HCT116 (cell line): ENCODE measurements around the gene DUSP14. TPM values are rescaled to one million over a fixed set of nuclear protein-coding genes. Genes with fewer than 3 reads are reported as not detected.
"Not testable (repeated sequence)": the region's sequence is repeated elsewhere in the genome, so short reads cannot be mapped to it uniquely, and the experiment has no call there.

Experiments used
- ATAC-seq: fragments of 200-7000 bp; cut with Tn5 transposase; 2 replicates; pipeline ENCODE4 v1.9.1; 2020; ENCODE audit warnings: mild to moderate bottlenecking, moderate library complexity
- BruUV-seq: library from RNA; stranded (reverse); fragments of 400-500 nt; replicated peaks from 2 replicates; lab custom pipeline; 2021; lab: Mats Ljungman, UMichigan
- CTCF ChIA-PET: fragments of 300-600 bp; sonication (Branson Sonifier 250); formaldehyde crosslinking; loops from one replicate; lab custom pipeline; 2021; ENCODE audit warnings: antibody characterized with exemption; lab: Charles Lee
- POLR2A ChIA-PET: fragments of 300-600, 350-600 bp; sonication (Branson Sonifier 250); formaldehyde crosslinking; loops from one replicate; lab custom pipeline; 2021; ENCODE audit warnings: antibody characterized with exemption; lab: Charles Lee
- RAD21 ChIA-PET, 2 experiments: fragments of 300-600 bp; sonication (Branson Sonifier 250); formaldehyde crosslinking; loops; one replicate each; lab custom pipeline; 2023; ENCODE audit warnings: low total read pairs in 2 of 2; ENCODE audit not compliant: uncharacterized antibody in 2 of 2, unreplicated experiment in 2 of 2, low non-redundant PET in 1 of 2; lab: Charles Lee
- DNase-seq: peaks from one replicate; pipeline ENCODE4 v3.0.0-alpha.2; 2010; ENCODE audit warnings: low read depth, low spot score
- H2AFZ ChIP-seq: fragments of 200-600 bp; shearing (Covaris generic), sonication (generic); 2 replicates; pipeline ENCODE4 v1.6.1; 2017; ENCODE audit warnings: low read depth, mixed run types, mixed read lengths, antibody characterized with exemption, low read length; ENCODE audit not compliant: poor library complexity, severe bottlenecking
- H3K27ac ChIP-seq: 2 replicates; pipeline ENCODE4 v1.5.1; 2012; ENCODE audit warnings: low read depth, low read length
- H3K27me3 ChIP-seq: fragments of 200-600 bp; sonication (generic); 2 replicates; pipeline ENCODE4 v1.6.1; 2016; ENCODE audit warnings: mixed run types, low read length, mixed read lengths; ENCODE audit not compliant: insufficient read depth
- H3K36me3 ChIP-seq, 2 experiments: fragments of 200-500 bp in 1 of 2; fragments of 200-600 bp in 1 of 2; sonication (Bioruptor generic) in 1 of 2; sonication (generic) in 1 of 2; 2 replicates each; pipeline versions ENCODE4 v1.5.1 to v1.6.1; 2014 to 2016; ENCODE audit warnings: low read length in 2 of 2, inconsistent platforms in 1 of 2, mixed read lengths in 1 of 2, mixed run types in 1 of 2; ENCODE audit not compliant: insufficient read depth in 2 of 2, control insufficient read depth in 1 of 2
- H3K4me1 ChIP-seq, 2 experiments: fragments of 200-600 bp in 1 of 2; sonication (generic) in 1 of 2; 2 replicates each; pipeline versions ENCODE4 v1.5.1 to v1.6.1; 2012 to 2017; ENCODE audit warnings: low read length in 2 of 2, inconsistent platforms in 1 of 2, mild to moderate bottlenecking in 1 of 2, mixed read lengths in 1 of 2, mixed run types in 1 of 2, moderate library complexity in 1 of 2; ENCODE audit not compliant: insufficient read depth in 2 of 2, control insufficient read depth in 1 of 2
- H3K4me2 ChIP-seq: fragments of 200-600 bp; sonication (generic); 2 replicates; pipeline ENCODE4 v1.6.1; 2017; ENCODE audit warnings: mixed run types, low read length, mixed read lengths
- H3K4me3 ChIP-seq, 2 experiments: fragments of 200-600 bp in 1 of 2; sonication (generic) in 1 of 2; replicated peaks in 1 of 2; 2 replicates each; pipeline ENCODE4 v1.5.1; 2011 to 2016; ENCODE audit warnings: low read length in 2 of 2, control low read depth in 1 of 2, low read depth in 1 of 2, mild to moderate bottlenecking in 1 of 2, mixed read lengths in 1 of 2, mixed run types in 1 of 2
- H3K79me2 ChIP-seq: fragments of 200-600 bp; sonication (generic); 2 replicates; pipeline ENCODE4 v1.6.1; 2017; ENCODE audit warnings: mild to moderate bottlenecking, mixed run types, low read length, moderate library complexity, mixed read lengths; ENCODE audit not compliant: insufficient read depth
- H3K9ac ChIP-seq: fragments of 200-600 bp; sonication (generic); 2 replicates; pipeline ENCODE4 v1.6.1; 2016; ENCODE audit warnings: low read length, mixed read lengths
- H3K9me2 ChIP-seq: fragments of 200-600 bp; sonication (generic), shearing (Covaris generic); 2 replicates; pipeline ENCODE4 v1.6.1; 2017; ENCODE audit warnings: mixed run types, mild to moderate bottlenecking, moderate library complexity; ENCODE audit not compliant: insufficient read depth
- H3K9me3 ChIP-seq, 2 experiments: fragments of 200-500 bp in 1 of 2; fragments of 200-600 bp in 1 of 2; sonication (Bioruptor generic) in 1 of 2; sonication (generic) in 1 of 2; 2 replicates each; pipeline ENCODE4 v1.6.1; 2014 to 2017; ENCODE audit warnings: low read length in 2 of 2, mixed read lengths in 2 of 2, inconsistent platforms in 1 of 2, low read depth in 1 of 2, mild to moderate bottlenecking in 1 of 2, mixed run types in 1 of 2, moderate library complexity in 1 of 2; ENCODE audit not compliant: control insufficient read depth in 1 of 2, insufficient read depth in 1 of 2
- H4K20me1 ChIP-seq: fragments of 200-600 bp; sonication (generic), shearing (Covaris generic); 2 replicates; pipeline ENCODE4 v1.6.1; 2017; ENCODE audit warnings: mixed run types, mild to moderate bottlenecking, moderate library complexity; ENCODE audit not compliant: insufficient read depth
- ELF1 ChIP-seq: IDR thresholded peaks from 2 replicates; pipeline ENCODE4 v1.6.1; 2012; ENCODE audit warnings: low read depth, borderline replicate concordance
- POLR2A ChIP-seq: IDR thresholded peaks from 2 replicates; pipeline ENCODE4 v1.7.0; 2011; ENCODE audit warnings: borderline replicate concordance; ENCODE audit not compliant: insufficient read depth, insufficient read length; ENCODE audit errors: extremely low read depth
- SRF ChIP-seq: IDR thresholded peaks from 2 replicates; pipeline ENCODE4 v1.6.1; 2012; ENCODE audit warnings: low read depth
- TCF7L2 ChIP-seq: IDR thresholded peaks from 2 replicates; pipeline ENCODE4 v1.7.0; 2011; ENCODE audit warnings: borderline replicate concordance, inconsistent platforms; ENCODE audit not compliant: insufficient read depth, insufficient read length; ENCODE audit errors: extremely low read depth
- YY1 ChIP-seq: IDR thresholded peaks from 2 replicates; pipeline ENCODE4 v1.6.1; 2011; ENCODE audit warnings: low read length, low read depth, moderate library complexity, mild to moderate bottlenecking; ENCODE audit not compliant: insufficient replicate concordance; ENCODE audit errors: extremely low read depth
- ZNF274 ChIP-seq: fragments of 200-500 bp; sonication (Bioruptor generic); IDR thresholded peaks from 2 replicates; pipeline ENCODE4 v1.6.1; 2014; ENCODE audit warnings: mild to moderate bottlenecking, low read depth, low read length, inconsistent platforms
- intact Hi-C: fragments of 100-400 bp; cut with micrococcal nuclease; formaldehyde crosslinking; loops from 2 replicates; pipeline ENCODE4 v1.10.0; 2022
- total RNA-seq: library from RNA; stranded (reverse); gene quantifications from one replicate; pipeline ENCODE4 v1.2.1, GENCODE V29; 2021; ENCODE audit not compliant: unreplicated experiment
- TF ChIP-seq, protein P1 (sequence below): IDR thresholded peaks from 2 replicates; pipeline ENCODE4 v1.6.1; 2012; ENCODE audit warnings: low read depth
- TF ChIP-seq, protein P2 (sequence below): IDR thresholded peaks from 2 replicates; pipeline ENCODE4 v1.6.1; 2011; ENCODE audit warnings: mild to moderate bottlenecking, low read length, moderate library complexity; ENCODE audit not compliant: insufficient replicate concordance; ENCODE audit errors: extremely low read depth
- TF ChIP-seq, protein P3 (sequence below), 3 experiments: fragments of 200-600 bp in 1 of 3; sonication (generic) in 1 of 3; IDR thresholded peaks in 2 of 3; conservative IDR thresholded peaks in 1 of 3; 2 replicates each; pipeline ENCODE4 v1.5.1; 2012 to 2017; ENCODE audit warnings: low read depth in 2 of 3, low read length in 2 of 3, antibody characterized with exemption in 1 of 3, borderline replicate concordance in 1 of 3, control low read depth in 1 of 3, mild to moderate bottlenecking in 1 of 3, mixed read lengths in 1 of 3, mixed run types in 1 of 3, moderate library complexity in 1 of 3; ENCODE audit not compliant: insufficient read depth in 1 of 3

The DUSP14 gene
- total RNA-seq, 1 experiment from 2014 or later: 27.6 TPM

DNA sequence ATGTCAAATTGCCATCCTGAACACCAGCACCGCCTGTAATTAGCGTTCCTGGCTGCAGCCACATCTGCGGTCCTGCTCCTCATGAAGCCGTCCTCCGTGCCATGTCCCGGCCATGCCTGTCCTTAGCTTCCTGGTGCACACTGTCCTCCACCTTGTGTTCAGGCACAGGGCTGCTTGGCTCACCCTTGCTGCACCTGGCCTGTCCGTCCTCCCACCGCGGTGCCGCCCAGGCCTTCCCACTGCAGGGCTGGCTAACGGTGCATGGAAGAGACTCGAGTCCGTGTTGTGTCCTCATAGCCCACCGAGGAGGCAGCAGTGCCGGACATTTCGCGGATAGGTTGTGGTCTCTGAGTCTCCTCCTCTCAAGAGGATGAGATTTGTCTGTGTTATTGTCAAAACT lies 20.4 kb downstream of the DUSP14 start:
- TF ChIP-seq, protein P1, sequence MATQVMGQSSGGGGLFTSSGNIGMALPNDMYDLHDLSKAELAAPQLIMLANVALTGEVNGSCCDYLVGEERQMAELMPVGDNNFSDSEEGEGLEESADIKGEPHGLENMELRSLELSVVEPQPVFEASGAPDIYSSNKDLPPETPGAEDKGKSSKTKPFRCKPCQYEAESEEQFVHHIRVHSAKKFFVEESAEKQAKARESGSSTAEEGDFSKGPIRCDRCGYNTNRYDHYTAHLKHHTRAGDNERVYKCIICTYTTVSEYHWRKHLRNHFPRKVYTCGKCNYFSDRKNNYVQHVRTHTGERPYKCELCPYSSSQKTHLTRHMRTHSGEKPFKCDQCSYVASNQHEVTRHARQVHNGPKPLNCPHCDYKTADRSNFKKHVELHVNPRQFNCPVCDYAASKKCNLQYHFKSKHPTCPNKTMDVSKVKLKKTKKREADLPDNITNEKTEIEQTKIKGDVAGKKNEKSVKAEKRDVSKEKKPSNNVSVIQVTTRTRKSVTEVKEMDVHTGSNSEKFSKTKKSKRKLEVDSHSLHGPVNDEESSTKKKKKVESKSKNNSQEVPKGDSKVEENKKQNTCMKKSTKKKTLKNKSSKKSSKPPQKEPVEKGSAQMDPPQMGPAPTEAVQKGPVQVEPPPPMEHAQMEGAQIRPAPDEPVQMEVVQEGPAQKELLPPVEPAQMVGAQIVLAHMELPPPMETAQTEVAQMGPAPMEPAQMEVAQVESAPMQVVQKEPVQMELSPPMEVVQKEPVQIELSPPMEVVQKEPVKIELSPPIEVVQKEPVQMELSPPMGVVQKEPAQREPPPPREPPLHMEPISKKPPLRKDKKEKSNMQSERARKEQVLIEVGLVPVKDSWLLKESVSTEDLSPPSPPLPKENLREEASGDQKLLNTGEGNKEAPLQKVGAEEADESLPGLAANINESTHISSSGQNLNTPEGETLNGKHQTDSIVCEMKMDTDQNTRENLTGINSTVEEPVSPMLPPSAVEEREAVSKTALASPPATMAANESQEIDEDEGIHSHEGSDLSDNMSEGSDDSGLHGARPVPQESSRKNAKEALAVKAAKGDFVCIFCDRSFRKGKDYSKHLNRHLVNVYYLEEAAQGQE: no peak
- TF ChIP-seq, protein P2, sequence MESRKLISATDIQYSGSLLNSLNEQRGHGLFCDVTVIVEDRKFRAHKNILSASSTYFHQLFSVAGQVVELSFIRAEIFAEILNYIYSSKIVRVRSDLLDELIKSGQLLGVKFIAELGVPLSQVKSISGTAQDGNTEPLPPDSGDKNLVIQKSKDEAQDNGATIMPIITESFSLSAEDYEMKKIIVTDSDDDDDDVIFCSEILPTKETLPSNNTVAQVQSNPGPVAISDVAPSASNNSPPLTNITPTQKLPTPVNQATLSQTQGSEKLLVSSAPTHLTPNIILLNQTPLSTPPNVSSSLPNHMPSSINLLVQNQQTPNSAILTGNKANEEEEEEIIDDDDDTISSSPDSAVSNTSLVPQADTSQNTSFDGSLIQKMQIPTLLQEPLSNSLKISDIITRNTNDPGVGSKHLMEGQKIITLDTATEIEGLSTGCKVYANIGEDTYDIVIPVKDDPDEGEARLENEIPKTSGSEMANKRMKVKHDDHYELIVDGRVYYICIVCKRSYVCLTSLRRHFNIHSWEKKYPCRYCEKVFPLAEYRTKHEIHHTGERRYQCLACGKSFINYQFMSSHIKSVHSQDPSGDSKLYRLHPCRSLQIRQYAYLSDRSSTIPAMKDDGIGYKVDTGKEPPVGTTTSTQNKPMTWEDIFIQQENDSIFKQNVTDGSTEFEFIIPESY: no peak
- TF ChIP-seq TCF7L2 (no peak), ELF1 (no peak), YY1 (no peak), SRF (no peak), ZNF274 (no peak), POLR2A (no peak)
- TF ChIP-seq, protein P3, sequence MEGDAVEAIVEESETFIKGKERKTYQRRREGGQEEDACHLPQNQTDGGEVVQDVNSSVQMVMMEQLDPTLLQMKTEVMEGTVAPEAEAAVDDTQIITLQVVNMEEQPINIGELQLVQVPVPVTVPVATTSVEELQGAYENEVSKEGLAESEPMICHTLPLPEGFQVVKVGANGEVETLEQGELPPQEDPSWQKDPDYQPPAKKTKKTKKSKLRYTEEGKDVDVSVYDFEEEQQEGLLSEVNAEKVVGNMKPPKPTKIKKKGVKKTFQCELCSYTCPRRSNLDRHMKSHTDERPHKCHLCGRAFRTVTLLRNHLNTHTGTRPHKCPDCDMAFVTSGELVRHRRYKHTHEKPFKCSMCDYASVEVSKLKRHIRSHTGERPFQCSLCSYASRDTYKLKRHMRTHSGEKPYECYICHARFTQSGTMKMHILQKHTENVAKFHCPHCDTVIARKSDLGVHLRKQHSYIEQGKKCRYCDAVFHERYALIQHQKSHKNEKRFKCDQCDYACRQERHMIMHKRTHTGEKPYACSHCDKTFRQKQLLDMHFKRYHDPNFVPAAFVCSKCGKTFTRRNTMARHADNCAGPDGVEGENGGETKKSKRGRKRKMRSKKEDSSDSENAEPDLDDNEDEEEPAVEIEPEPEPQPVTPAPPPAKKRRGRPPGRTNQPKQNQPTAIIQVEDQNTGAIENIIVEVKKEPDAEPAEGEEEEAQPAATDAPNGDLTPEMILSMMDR (IDR thresholded peaks at IDR 0.05 in 2 of 3, conservative IDR thresholded peaks at IDR 0.05 in 1 of 3; ENCODE audit: borderline replicate concordance in 1 of 3, insufficient read depth in 1 of 3, low read depth in 2 of 3, low read length in 2 of 3): no peak
- H3K9ac ChIP-seq: no peak overlapping the region
- no TSS peak for BruUV-seq
- no peak overlapping the region for H3K27ac ChIP-seq
- no peaks in the 10 kb centered on the region for H3K9me3 ChIP-seq
- no peak for ATAC-seq
- peaks cover 0 to 3% of the 10 kb centered on the region in 2 experiments; a peak in 1 of 4 replicates for H3K4me1 ChIP-seq
- POLR2A ChIA-PET: no interaction called here
- CTCF ChIA-PET: interaction anchor here (1.3 kb wide), 1 partner anchor 137 kb away, joined by 3 read pairs; no protein-coding TSS in a partner anchor
- H3K27me3 ChIP-seq: no peaks in the 10 kb centered on the region
- H3K4me3 ChIP-seq: no peak overlapping the region
- no peak overlapping the region for H2AFZ ChIP-seq
- H3K9me2 ChIP-seq: no peaks in the 10 kb centered on the region
- peaks cover 55% of the 10 kb centered on the region for H3K79me2 ChIP-seq
- H4K20me1 ChIP-seq: no peaks in the 10 kb centered on the region
- H3K4me2 ChIP-seq: no peak overlapping the region
- DNase-seq: no peak
- intact Hi-C loops: no loop called here
- RAD21 ChIA-PET: no interaction called here
- peaks cover 6% of the 10 kb centered on the region in 2 experiments; a peak in 2 of 4 replicates for H3K36me3 ChIP-seq

DNA sequence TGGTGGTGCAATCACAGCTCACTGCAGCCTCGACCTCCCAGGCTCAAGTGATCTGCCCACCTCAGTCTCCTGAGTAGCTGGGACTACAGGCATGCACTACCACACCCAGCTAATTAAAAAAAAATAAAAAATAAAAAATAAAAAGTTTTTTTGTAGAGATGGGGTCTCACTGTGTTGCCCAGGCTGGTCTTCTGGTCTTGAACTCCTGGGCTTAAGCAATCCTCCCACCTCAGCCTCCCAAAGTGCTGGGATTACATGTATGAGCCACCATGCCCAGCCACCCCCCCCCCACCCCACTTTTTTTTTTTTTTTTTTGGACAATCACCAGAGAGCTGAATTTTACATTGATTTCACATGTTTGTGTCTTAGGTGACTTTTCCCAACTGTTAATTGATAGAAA lies 22.0 kb downstream of the DUSP14 start:
- H3K36me3 ChIP-seq, BruUV-seq, H4K20me1 ChIP-seq, H3K27me3 ChIP-seq, H3K9me3 ChIP-seq, CTCF ChIA-PET, H3K4me1 ChIP-seq, H2AFZ ChIP-seq, H3K4me3 ChIP-seq, ATAC-seq, H3K9me2 ChIP-seq, H3K9ac ChIP-seq, H3K27ac ChIP-seq, DNase-seq, H3K4me2 ChIP-seq, POLR2A ChIA-PET: not testable (repeated sequence)
- RAD21 ChIA-PET: interaction anchor here in 1 of 2 experiments (0.6 kb wide), 1 partner anchor 139 kb away, joined by 3 read pairs; no protein-coding TSS in a partner anchor
- H3K79me2 ChIP-seq: peaks cover 39% of the 10 kb centered on the region
- intact Hi-C loops: loop anchor here (1.0 kb wide), 1 partner anchor 8 kb away; no protein-coding TSS in a partner anchor
